Activated CD8-positive, alpha-beta T cell treated with anti-CD3 and anti-CD28 coated beads, Interleukin-2, amount 10 ng/mL, durations not matched to agents 7 days and 5 days (primary cell): ENCODE data around the gene OR8B8. TPM values are rescaled to one million over a fixed set of nuclear protein-coding genes. Genes with fewer than 3 reads are reported as not detected.
"Not testable (repeated sequence)": the region's sequence is repeated elsewhere in the genome, so short reads cannot be mapped to it uniquely, and the experiment has no call there.

Source experiments
- ATAC-seq: fragments of 150-1000 bp; cut with Tn5 transposase; one replicate; pipeline ENCODE4 v1.10.0; 2021; ENCODE audit warnings: moderate library complexity
- CTCF ChIA-PET: fragments of 350-600 bp; sonication (Branson Sonifier 250); formaldehyde crosslinking; loops from one replicate; lab custom pipeline; 2021; ENCODE audit warnings: antibody characterized with exemption; lab: Charles Lee
- POLR2A ChIA-PET: fragments of 350-600 bp; sonication (Branson Sonifier 250); formaldehyde crosslinking; loops from one replicate; lab custom pipeline; 2021; ENCODE audit warnings: antibody characterized with exemption; lab: Charles Lee
- DNase-seq: peaks from one replicate; pipeline ENCODE4 v3.0.0-alpha.2; 2020
- H3K27ac Mint-ChIP-seq: one replicate; pipeline ENCODE4 v1.8.0; 2021; ENCODE audit warnings: mild to moderate bottlenecking, mixed read lengths
- H3K27me3 Mint-ChIP-seq: one replicate; pipeline ENCODE4 v1.8.0; 2021; ENCODE audit warnings: low read depth, mixed read lengths
- H3K36me3 Mint-ChIP-seq: one replicate; pipeline ENCODE4 v1.8.0; 2021; ENCODE audit warnings: low read depth, mixed read lengths
- H3K4me1 Mint-ChIP-seq: one replicate; pipeline ENCODE4 v1.8.0; 2021; ENCODE audit warnings: low read depth, mixed read lengths
- H3K4me3 Mint-ChIP-seq: one replicate; pipeline ENCODE4 v1.8.0; 2021; ENCODE audit warnings: mild to moderate bottlenecking, mixed read lengths
- H3K9me3 Mint-ChIP-seq: one replicate; pipeline ENCODE4 v1.8.0; 2022; ENCODE audit warnings: mixed read lengths; ENCODE audit not compliant: insufficient read depth
- total RNA-seq, 2 experiments: library from RNA; stranded (reverse); gene quantifications; one replicate each; pipeline ENCODE4 v1.2.3, GENCODE V29; 2021

OR8B8 gene
- total RNA-seq, 2 experiments from 2014 or later = not detected

DNA sequence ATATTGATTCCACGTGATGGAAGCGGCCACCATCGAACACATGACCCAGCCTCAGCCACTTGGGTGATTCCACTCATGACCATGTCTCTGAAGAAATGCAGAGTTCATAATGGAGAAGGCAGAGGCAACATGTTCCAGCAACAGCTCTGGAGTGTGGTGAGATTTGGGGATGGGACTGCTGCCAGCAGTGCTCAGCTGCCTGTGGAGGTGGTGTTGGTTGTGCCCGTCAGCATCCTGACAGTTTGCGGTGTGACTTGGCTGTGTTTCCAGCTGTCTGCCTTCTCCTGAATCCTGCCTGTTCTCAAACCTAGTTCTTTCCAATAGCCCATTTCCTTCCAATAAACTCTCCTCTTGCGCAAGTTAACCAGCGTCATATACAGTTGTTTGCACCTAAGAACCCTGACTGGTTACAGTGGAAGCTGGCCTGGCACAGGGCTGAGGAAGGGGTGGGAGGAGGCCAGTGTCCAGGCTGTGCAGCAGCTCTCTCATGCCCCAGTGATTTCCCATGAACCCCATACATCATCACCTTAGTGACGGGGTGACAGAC, 22.0 kb upstream of the OR8B8 start:
- Mint-ChIP-seq H3K4me1 (no peaks in the 10 kb centered on the region), H3K36me3 (no peaks in the 10 kb centered on the region), H3K4me3 (no peak overlapping the region), H3K27ac (no peak overlapping the region), H3K27me3 (peaks cover 3% of the 10 kb centered on the region), H3K9me3 (no peaks in the 10 kb centered on the region)
- CTCF ChIA-PET = no interaction called here
- ATAC-seq = no peak
- DNase-seq = no peak
- POLR2A ChIA-PET = no interaction called here

DNA sequence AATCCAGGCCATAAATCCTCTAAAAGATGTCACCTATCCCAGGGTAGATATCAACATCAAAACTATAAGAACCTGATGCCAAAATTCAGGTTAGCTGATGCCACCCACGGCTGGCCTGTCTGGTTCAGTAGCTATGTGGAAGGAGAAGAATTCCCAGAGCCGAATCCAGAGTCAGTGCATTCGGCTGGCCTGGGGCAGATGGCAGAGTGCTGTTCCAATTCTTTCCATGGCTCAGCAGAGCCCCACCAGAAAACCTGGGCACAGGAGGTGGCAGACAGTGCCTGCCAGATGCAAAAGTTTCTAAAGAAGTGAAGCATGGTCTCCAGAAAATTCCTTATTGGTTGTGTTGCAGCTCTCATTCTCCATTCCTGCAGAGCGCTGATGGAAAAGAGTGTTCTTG, 19.9 kb upstream of the OR8B8 start:
- ChIA-PET CTCF (no interaction called here), POLR2A (no interaction called here)
- H3K27ac Mint-ChIP-seq = no peak overlapping the region
- no peaks in the 10 kb centered on the region for H3K4me1 Mint-ChIP-seq
- H3K36me3 Mint-ChIP-seq = no peaks in the 10 kb centered on the region
- no peaks in the 10 kb centered on the region for H3K9me3 Mint-ChIP-seq
- DNase-seq (no peak), ATAC-seq (no peak)
- peaks cover 3% of the 10 kb centered on the region for H3K27me3 Mint-ChIP-seq
- no peak overlapping the region for H3K4me3 Mint-ChIP-seq

DNA sequence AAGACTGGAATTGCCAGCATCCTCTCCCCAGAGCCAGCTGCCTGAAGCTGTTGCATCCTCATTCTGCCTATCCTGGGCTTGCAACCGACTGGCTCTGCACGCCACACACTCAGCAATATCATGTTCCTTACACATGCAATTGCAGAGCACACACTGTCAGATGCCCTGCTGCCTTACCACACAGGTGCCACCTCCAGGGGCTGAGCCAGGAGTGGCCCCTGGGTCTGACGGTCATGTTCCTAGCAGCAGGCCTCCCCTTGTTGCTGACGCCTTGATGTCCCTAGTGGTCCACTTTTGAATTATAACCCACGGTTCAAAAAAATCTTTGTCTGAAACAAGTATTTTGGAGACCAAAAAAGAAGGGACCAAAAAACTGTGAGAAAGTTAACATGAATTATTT, 18.5 kb upstream of the OR8B8 start:
- ChIA-PET CTCF (no interaction called here), POLR2A (no interaction called here)
- Mint-ChIP-seq H3K36me3 (no peaks in the 10 kb centered on the region), H3K4me3 (no peak overlapping the region), H3K27me3 (peaks cover 3% of the 10 kb centered on the region), H3K9me3 (no peaks in the 10 kb centered on the region), H3K27ac (no peak overlapping the region), H3K4me1 (no peaks in the 10 kb centered on the region)
- ATAC-seq (no peak), DNase-seq (no peak)

DNA sequence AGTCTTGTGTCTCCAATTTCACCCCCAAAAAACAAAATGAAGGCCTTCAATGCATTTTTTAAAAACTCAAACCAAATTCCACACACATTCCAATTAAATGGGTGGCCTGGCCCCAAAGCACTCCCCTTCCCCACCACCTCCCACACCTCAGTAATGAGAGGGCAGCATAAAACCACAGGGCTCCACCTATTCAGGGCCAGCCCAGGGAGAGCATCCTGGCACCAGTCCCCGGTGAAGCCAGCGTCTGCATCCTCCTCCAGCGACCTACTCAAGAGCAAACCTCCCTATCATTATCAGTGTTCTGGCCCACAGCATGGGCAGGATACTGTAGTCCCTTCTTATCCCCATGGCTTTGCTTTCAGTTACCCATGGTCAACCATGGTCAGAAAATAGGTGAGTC, 17.8 kb upstream of the OR8B8 start:
- DNase-seq (no peak), ATAC-seq (no peak)
- Mint-ChIP-seq H3K36me3 (no peaks in the 10 kb centered on the region), H3K9me3 (no peaks in the 10 kb centered on the region), H3K4me3 (no peak overlapping the region), H3K27me3 (peaks cover 3% of the 10 kb centered on the region), H3K27ac (no peak overlapping the region), H3K4me1 (no peaks in the 10 kb centered on the region)
- ChIA-PET CTCF (no interaction called here), POLR2A (no interaction called here)

DNA sequence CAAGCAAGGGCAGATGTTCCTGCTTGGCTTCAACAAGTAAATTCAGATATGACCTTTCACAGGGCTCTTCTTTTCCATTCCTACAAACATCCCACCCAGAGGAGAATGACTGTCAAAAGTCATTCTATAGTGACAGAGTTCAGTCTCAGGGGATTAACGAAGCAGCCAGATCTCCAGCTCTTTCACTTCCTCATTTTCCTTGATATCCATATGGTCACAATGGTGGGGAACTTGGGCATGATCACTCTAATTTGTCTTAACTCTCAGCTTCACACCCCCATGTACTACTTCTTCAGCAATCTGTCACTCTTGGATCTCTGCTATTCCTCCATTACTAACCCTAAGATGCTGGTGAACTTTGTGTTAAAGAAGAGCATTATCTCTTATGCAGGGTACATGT, 15.0 kb upstream of the OR8B8 start:
- Mint-ChIP-seq H3K36me3 (no peaks in the 10 kb centered on the region), H3K4me3 (no peak overlapping the region), H3K27ac (no peak overlapping the region), H3K4me1 (no peaks in the 10 kb centered on the region), H3K27me3 (peaks cover 3% of the 10 kb centered on the region), H3K9me3 (no peaks in the 10 kb centered on the region)
- ATAC-seq (no peak), DNase-seq (no peak)
- CTCF ChIA-PET = no interaction called here
- POLR2A ChIA-PET = no interaction called here

DNA sequence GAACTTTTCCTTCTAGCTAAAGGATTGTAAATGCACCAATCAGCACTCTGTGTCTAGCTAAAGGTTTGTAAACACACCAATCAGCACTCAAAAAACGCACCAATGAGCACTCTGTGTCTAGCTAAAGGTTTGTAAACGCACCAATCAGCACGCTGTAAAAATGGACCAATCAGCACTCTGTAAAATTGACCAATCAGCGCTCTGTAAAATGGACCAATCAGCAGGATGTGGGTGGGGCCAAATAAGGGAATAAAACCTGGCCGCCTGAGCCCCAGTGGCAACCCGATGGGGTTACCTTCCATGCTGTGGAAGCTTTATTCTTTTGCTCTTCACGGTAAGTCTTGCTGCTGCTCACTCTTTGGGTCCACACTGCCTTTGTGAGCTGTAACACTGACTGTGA, 13.9 kb upstream of the OR8B8 start:
- POLR2A ChIA-PET, H3K4me1 Mint-ChIP-seq, ATAC-seq, H3K4me3 Mint-ChIP-seq, H3K9me3 Mint-ChIP-seq, DNase-seq, H3K36me3 Mint-ChIP-seq, H3K27me3 Mint-ChIP-seq, H3K27ac Mint-ChIP-seq, CTCF ChIA-PET: not testable (repeated sequence)

DNA sequence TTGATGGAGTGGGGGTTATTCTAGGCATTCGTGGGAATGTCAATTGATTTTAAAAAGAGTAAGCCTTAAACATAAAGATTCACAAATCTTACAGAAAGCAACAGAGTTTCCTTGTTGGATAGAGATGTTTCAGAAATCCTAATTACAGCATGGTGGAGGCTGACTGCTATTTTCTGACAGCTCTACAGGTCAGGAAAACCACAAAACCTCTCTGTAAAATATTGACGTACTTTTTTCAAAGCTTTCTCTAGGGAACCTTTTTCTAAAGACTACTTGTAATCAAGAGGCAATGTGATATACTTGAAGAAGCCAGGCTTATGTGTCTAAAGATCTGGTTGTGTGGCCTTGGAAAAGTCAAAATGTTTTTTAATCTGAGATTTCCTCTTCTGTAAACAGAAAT, 9.1 kb upstream of the OR8B8 start:
- Mint-ChIP-seq H3K4me3 (no peak overlapping the region), H3K9me3 (no peaks in the 10 kb centered on the region), H3K4me1 (no peaks in the 10 kb centered on the region), H3K36me3 (no peaks in the 10 kb centered on the region), H3K27ac (no peak overlapping the region), H3K27me3 (peaks cover 4% of the 10 kb centered on the region)
- ATAC-seq = no peak
- POLR2A ChIA-PET = no interaction called here
- no peak for DNase-seq
- CTCF ChIA-PET = no interaction called here

DNA sequence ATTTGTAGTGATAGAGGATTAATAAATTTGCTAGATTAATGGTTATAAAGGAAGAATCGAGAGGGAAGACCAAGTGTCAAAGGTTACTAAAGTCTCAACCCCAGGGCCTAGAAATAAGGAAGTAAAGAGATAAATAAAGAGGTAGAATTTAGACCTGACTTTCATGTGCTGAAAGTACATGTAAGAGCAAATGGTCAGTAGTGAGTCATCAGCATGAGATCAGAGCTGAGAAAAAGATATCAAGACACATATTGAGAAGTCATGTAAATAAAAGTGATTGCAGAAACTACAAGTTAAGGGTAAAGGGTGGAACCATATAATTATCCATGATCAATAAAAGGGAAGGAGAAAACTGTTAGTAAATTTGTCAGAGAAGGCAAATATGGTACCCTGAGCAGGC, 1.4 kb upstream of the OR8B8 start:
- H3K9me3 Mint-ChIP-seq = no peaks in the 10 kb centered on the region
- H3K27me3 Mint-ChIP-seq = no peaks in the 10 kb centered on the region
- H3K4me3 Mint-ChIP-seq = no peak overlapping the region
- no peak for ATAC-seq
- no peak overlapping the region for H3K27ac Mint-ChIP-seq
- CTCF ChIA-PET = no interaction called here
- no peaks in the 10 kb centered on the region for H3K36me3 Mint-ChIP-seq
- POLR2A ChIA-PET = no interaction called here
- H3K4me1 Mint-ChIP-seq = no peaks in the 10 kb centered on the region
- no peak for DNase-seq

DNA sequence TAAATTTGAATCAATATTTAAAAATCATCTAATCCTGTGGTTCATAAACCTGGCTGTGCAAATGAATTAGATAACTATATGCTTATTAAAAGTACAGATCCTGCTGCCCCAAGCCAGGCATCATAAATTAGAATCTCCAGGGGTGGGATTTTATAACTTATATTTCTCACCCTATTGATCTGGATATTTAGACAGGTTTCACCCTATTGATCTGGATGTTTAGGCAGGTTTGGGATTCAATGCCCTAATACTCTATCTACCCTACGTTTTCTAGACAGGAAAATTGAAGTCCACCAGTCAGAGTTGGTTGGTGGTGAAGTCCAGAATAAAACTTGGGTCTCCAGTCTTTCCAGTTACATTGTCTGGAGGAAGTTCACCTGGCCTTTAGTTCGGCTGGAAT, 2.6 kb downstream of the OR8B8 start:
- POLR2A ChIA-PET = no interaction called here
- CTCF ChIA-PET = no interaction called here
- ATAC-seq (no peak), DNase-seq (no peak)
- H3K4me3 Mint-ChIP-seq = no peak overlapping the region
- H3K4me1 Mint-ChIP-seq = no peaks in the 10 kb centered on the region
- no peak overlapping the region for H3K27ac Mint-ChIP-seq
- no peaks in the 10 kb centered on the region for H3K9me3 Mint-ChIP-seq
- no peaks in the 10 kb centered on the region for H3K36me3 Mint-ChIP-seq
- no peaks in the 10 kb centered on the region for H3K27me3 Mint-ChIP-seq

DNA sequence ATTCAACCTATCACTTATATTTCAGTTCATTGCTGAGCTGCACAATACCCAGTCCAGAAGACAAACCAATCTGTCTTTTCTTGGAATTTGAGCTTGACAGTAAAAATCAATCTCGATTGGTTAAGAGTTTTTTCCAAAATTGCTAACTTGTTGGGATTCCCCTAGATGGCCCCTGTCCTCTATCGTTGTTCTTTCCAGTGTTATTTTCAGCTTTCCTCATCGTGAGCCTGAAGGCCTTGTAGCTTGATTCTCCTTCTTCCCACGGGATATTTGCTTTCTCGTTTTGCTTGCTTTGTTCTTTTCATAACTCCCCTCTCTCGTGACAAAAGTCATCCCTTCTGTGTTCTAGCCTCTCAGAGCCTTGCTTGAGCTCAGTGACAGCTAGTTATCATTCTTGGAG, 3.1 kb downstream of the OR8B8 start:
- Mint-ChIP-seq H3K27ac (no peak overlapping the region), H3K4me3 (no peak overlapping the region), H3K9me3 (no peaks in the 10 kb centered on the region), H3K27me3 (no peaks in the 10 kb centered on the region), H3K4me1 (no peaks in the 10 kb centered on the region), H3K36me3 (no peaks in the 10 kb centered on the region)
- CTCF ChIA-PET = no interaction called here
- POLR2A ChIA-PET = no interaction called here
- DNase-seq (no peak), ATAC-seq (no peak)

DNA sequence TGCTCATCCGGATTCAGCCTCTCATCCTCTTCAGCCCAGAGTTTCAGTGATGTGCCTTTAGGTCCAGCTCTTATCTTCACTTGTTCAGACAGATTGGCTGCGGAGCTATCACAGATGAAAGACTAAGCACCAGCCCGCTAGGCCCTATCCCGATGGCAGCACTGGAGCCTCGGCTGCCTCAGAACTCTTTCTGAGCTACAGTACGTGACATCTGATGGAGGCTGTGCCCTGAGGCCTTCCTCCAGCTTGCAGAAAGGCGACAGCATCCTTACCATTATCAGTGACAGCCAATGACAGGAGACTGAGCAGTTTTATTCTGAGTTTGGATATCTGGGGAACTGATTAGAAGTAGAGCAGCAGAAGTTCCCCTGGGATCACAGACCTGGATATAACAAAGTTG, 4.0 kb downstream of the OR8B8 start:
- ATAC-seq = no peak
- POLR2A ChIA-PET = no interaction called here
- Mint-ChIP-seq H3K4me3 (no peak overlapping the region), H3K27me3 (no peaks in the 10 kb centered on the region), H3K4me1 (no peaks in the 10 kb centered on the region), H3K36me3 (no peaks in the 10 kb centered on the region), H3K27ac (no peak overlapping the region), H3K9me3 (no peaks in the 10 kb centered on the region)
- DNase-seq = no peak
- CTCF ChIA-PET = no interaction called here

DNA sequence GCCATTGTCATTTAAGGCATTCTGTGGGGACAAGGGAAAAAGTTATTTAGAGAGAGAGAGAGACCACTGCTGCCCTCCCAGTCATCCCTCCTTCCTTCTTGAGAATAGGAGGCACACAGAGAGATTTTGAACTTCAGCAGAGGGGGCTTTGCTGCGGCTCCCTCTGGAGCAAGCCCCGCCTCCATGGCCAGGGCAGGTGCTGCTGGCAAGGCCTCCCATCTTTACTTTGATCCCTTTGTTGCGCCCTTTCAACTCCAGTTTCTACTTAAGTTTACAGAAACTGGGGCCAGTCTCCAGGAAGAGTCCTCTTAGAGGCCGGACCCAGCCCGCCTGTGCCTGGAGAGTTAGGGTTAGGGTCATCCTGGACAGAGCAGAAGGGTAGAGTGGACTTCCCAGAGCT, 4.4 kb downstream of the OR8B8 start:
- Mint-ChIP-seq H3K27me3 (no peaks in the 10 kb centered on the region), H3K9me3 (no peaks in the 10 kb centered on the region), H3K4me1 (no peaks in the 10 kb centered on the region), H3K4me3 (no peak overlapping the region), H3K27ac (no peak overlapping the region), H3K36me3 (no peaks in the 10 kb centered on the region)
- ATAC-seq (no peak), DNase-seq (no peak)
- ChIA-PET POLR2A (no interaction called here), CTCF (no interaction called here)

DNA sequence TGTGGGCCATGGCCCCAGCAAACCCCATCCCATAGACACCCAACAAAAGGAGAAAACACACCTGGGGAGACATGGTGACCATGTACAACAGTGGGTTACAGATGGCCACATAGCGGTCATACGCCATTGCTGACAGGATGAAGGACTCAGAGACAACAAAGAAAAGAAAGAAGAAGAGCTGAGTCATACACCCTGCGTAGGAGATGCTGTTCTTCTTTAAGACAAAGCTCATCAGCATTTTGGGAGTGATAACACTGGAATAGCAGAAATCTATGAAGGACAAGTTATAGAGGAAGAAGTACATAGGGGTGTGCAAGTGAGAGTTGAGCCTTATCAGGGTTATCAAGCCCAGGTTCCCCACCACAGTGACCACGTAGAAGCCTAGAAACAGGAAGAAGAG, 4.9 kb downstream of the OR8B8 start:
- POLR2A ChIA-PET = no interaction called here
- H3K36me3 Mint-ChIP-seq = no peaks in the 10 kb centered on the region
- DNase-seq (no peak), ATAC-seq (no peak)
- no peak overlapping the region for H3K4me3 Mint-ChIP-seq
- H3K27ac Mint-ChIP-seq = no peak overlapping the region
- no peaks in the 10 kb centered on the region for H3K9me3 Mint-ChIP-seq
- CTCF ChIA-PET = no interaction called here
- H3K4me1 Mint-ChIP-seq = no peaks in the 10 kb centered on the region
- H3K27me3 Mint-ChIP-seq = no peaks in the 10 kb centered on the region
